CD4-positive, alpha-beta T cell treated with Interleukin-17A for 4 hours (primary cell): ENCODE measurements around the gene ARHGEF28.

Source experiments
- DNase-seq: peaks from one replicate; pipeline ENCODE4 v3.0.0-alpha.2; 2020; ENCODE audit warnings: mixed read lengths

Gene ARHGEF28

DNA sequence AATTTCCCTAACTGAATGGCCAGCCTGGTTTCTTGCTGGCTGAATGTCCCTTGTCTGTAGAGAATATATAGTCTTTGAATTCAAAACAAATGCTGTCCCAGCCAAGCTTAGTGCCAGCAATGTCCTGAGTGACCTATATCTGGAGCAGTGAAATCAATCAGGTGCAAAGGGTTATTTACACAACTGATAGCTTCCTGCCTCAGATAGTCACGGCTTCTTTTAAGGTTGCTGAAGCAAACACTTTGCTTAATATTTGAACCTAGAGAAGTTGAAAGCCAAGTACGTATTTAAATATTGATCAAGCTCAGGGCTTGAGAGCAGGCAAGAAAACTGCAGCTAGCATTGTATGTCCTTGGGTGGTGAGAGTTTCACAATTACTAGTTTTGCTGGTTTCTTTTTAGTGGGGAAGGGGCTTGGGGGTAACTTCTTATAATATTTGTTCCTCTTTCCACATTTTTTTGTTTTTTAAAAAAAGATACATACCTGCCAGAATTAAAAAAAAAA, 2.0 kb upstream of the ARHGEF28 start:
- no peak for DNase-seq

DNA sequence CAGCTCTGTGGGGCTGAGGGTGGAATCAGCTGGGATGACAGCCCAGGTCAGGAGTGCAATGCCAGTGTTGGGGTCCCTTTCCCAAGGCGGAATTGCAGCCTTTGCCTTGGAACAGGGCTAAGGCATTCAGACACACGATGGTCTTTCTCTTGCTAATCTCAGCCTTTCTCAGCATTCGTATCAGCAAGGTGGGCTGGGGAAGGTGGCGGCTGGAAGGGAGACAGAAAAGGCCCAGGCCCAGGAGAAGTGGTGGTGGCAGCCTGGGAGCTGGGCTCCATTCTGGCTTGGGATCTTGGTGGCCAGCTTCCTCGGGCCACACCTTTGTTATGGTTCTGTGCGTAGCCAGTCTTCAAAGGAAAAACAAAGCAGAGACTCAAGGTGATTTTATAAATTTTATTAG, 1.1 kb upstream of the ARHGEF28 start:
- DNase-seq = no peak

DNA sequence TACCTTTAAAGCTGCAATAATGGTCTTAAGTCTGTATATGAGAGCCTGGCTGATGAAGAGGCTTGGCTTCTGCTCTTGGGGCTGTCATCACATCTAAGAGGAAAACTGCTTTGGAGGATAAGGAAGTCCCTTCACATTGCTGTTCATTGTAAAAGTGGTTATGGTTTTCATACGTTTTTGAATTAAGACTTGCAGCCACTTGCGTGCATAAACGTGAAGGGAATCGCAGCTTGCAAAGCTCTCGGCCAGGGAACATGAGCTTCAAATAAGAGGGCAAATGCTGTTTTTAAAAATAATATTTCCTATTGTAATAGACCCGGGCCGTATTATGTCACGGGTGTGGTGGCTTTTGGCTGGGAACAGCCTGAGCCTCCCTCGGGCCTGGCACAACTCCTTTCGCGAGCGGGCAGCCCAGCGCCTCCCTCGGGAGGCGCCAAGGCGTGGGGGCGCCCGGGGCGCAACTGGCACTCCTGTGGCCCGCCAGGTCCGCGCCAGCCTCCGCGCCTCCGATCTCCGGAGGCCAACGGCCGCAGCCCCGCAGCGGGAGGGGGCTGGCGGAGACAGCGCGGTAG, 538 bp upstream of the ARHGEF28 start:
- no peak for DNase-seq

DNA sequence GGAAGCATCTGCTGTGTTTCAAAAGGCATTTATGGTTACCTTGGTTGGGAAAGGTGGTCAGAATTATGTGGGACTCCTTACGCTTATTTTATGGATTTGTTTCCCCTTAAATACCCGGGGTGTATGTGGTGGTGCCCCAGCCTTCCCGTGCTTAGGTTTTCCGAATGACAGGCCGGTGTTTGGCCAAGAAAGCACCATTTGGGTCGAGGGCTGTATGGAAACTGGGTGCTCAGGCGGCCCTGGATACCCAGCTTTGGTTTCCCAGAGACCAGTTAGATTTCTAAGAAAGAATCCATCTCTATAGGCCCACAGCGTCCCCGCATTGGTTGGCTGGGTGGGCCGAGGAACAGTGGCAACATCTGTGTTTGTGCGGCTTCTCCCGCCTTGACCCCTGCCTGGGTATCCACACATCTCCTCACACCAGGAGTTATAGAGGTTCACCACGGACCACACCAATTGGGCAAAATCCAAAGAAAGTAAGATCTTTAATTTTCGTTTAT, 868 bp downstream of the ARHGEF28 start:
- no peak for DNase-seq

DNA sequence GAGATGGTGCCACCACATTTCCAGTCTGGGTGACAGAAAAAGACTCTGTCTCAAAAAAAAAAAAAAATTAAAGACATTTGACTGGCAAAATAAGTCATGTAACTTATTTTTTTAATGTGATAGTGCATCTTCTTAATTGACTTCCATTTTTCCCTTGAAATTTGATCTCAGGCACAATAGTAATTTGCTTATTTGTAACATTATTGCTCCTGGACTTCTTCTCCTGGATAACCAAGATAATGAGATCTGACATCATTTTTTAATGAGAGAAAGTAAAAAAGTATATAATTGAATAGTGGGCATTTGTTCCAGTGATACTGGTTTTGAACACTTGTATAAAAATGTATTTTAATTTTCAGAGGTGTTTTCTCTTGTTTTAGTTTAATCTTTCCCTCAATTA, 3.5 kb downstream of the ARHGEF28 start:
- DNase-seq = no peak

DNA sequence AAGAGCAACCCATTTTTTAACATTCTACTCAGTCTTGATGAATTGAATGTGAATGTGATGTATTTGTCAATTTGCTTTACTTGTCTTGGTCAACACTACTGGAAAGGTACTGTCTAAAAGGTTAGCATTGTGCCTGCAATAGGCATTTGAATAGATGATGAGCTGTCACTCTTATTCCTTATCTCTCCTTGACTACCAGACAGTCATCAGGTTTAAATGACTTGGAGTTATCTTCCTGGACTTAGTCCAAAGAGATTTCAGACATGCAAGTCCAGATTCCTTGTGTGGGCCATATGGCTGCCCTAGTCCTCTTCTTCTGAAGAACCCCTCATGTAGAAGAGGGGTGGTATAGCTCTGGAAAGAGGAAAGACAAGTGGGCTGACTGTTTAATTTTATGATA, 4.8 kb downstream of the ARHGEF28 start:
- DNase-seq = no peak

DNA sequence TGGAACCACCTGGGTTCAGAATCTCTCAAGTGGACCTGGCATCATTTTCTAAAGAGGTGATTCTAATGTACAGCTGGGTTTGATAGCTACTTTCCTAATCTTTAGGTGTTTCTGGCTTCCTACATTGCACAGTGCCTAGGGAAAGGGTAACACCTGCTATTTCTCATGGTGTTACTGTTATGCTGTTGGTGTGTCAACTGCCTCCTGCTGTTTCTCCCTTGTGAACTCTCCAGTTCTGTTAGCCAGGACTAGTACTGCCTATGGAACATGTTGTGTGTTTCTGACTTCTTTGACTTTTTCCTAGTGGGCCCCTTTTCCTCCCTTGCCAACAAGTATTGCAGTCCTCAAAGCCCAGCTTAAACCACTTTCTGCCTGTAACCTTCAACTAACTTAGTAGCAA, 5.5 kb downstream of the ARHGEF28 start:
- no peak for DNase-seq

DNA sequence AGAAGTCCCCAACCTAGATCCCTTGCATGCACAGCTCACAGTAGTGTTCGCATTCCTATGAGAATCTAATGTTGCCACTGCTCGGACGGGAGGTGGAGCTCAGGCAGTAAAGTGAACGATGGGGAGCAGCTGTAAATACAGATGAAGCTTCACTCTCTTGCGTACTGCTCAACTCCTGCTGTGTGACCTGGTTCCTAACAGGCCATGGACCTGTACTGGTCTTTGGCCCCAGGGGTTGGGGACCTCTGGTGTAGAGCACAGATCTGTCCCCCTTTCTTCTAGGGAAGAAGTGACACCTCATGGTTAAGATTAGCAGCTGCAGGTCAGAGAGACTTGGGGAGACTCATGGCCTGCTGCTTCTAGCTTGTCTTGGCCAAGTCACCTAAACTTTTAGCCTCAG, 7.1 kb downstream of the ARHGEF28 start:
- no peak for DNase-seq

DNA sequence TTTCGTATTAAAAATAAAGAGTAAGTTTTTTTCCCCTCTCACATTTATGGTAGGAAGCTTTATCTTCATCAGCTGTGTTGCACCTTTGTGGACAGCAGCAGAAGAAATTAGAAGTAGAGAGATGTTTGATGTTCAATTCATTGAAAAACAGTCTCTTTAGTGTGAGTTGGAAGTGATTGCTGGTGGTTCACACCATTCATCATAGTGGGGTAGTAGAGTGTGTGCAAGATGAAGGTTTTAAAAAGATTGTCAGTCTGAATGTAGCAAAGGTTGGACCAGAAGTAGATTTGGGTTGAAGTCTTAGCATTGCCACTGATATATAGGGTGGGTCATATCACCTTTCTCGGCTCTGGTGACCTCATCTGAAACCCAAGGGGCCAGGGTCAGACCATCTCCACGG, 10.4 kb downstream of the ARHGEF28 start:
- no peak for DNase-seq

DNA sequence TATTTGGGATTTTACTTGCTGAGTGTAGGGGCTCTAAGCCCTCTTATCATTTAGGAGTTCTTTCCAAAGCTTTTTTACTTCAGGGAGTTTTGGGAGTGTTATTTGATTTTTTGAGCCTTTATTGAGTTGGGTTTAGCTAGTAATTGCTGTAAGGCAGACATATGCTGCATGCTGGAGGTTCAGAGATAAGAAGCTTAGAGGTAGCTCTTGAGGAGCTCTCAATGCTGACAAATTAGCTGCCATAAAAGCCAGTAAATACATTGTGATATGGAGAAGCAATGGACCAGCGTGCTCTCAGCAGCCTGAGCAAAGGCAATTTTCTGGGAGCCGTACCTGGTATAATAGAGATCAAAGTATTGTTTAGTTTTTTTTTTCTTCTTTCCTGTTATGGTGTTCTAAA, 11.6 kb downstream of the ARHGEF28 start:
- no peak for DNase-seq

DNA sequence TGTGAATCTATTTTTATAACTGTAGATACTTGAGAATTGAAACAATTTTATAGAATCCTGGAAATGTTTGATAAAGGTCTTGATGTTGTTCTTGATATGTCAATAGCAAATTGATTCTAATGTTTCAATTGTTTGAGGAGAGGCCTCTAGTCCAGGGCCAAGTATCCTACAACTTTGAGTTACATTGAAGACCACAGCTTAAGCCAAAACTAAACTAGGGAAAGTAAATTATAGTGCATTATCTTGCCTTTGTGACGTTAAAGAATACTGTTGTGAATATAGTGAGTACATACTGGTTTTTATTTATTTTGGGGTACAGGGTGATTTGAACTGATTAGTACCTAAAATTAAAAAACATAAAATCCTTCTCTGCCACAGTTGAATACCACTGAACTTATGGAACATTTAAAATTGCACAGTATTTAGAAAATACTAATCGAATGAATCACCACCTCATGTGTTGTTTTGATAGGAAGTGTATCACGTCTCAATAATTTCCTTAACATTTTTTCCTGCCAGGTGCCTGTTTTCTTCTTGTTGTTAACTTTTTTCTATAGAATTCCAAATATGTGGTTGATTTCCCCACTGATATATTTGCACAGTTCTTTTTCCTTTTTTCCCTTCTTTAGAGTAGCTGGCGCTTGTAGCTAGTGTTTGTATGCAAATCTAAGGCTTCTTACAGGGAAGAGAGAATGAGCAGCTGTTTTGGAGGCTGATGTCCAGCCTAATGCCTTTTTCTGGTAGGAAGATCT, 12.5 kb downstream of the ARHGEF28 start:
- DNase-seq = no peak

DNA sequence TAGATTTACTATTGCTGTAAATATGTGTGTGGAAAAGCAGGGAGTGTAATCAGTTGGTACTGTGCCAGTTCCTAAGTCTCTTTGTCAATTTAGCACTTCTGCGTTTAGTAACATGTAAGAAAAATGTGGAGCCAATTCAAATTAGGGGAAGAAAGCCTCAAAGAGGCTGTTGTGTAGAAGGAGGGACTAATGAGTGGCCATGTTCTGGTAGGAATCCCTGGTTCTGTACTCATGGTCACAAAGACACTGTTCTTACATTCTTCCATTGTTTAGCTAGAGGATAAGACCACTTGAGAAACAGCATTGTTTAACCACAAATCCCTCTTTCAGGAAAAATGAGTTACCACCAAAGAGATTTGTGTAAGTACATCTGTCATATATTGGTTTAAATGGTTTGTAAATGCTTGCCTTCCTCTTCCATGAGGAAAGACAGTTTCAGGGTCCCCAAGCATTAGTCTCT, 14.9 kb downstream of the ARHGEF28 start:
- DNase-seq = no peak

DNA sequence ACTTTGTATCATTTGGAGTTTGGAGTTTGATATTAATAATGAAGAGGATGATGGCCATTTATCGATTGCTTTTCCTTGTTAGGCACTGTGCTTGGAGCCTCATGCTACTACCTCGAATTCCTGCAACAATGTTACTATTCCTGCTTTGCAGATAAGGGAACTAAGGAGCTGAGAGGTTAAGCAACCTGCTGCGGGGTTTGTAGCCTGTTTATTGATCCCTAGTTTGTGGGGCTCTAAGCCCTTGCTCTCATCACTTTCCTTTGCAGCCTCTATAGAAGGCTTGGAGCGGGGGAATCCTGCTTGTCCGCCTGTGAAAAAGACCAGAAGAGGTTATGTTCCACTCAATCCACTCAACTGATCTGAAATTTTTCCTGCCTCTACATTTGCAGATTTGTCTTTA, 15.8 kb downstream of the ARHGEF28 start:
- no peak for DNase-seq

DNA sequence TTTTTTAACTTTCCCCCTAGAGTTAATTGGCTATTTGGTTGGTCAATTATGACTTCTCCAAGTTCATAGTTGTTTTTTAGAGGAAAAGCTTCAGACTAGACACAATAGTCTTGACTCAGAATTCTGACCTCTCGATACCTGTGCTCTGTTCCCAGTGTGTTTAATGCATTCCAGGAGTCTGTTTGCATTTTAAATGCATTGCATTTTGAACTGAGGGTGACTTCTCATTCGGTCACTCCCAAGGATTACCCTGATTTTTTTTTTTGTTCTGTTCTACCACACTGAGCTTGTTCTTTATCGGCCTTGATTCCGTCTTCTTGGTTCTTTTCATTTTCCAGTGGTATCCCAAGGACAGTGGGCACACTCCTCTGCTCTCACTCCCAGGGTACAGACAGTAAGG, 16.3 kb downstream of the ARHGEF28 start:
- DNase-seq = no peak

DNA sequence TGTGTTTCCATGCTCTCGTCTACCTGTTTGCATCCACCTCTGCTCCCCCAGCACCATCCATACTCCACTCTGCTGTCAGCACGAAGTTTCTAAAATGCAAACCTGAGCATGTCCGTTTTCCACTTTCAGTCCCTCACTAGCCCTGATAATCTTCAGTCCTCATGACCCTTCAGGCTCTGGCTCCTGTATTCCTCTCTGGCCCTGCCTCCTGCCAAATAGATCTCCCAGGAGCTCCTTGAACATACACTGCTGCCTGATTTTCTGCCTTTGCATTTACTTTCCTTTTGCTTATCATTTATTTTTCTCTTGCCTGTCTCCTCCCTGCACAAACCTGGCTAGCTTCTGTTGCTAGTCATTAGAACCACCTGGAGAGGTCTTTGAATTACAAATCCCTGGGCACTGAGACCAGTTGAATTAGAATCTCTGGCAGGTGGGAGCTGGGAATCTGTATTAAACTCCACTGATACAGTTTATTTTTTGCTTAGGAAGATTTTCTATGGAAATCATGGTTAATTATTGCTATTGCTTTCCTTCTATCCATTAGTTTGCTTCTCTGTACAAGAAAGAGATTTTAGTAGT, 18.5 kb downstream of the ARHGEF28 start:
- DNase-seq = no peak

DNA sequence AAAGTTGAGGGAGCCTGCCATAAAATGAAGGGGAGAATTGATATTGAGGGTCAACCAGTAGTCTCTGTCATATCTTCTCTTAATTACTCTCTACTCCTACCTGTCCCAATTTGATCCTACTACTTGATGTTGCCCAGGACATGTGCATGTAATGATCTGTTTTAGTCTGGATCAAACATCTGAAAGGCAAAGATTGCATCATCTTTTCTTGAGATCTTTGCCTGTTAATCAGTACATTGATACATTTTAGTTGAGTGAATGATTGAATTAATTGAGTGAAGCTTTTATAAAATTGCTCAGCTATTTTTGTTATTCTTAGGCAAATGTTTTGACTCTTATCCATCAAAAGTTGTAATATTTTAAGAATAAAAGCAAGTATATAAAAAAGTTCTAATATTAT, 21.7 kb downstream of the ARHGEF28 start:
- no peak for DNase-seq

DNA sequence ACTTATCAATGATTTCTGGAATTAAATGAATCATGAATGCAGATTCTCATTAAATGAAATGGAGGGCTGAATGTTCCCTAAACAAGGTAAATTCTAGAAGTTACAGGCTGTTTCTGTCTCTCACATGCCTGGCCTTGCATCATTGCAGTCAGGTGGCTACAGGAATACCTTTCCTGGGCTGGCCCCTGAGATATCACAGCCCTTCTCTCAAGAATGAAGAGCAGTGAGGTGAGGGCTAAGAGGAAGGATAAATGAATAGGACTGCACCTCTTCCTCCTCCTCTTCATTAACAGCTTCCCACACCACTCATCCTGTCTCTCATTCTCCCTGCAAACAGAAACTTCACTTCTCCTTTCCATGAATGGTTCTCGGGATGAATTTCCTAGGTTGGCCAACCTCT, 22.5 kb downstream of the ARHGEF28 start:
- no peak for DNase-seq

DNA sequence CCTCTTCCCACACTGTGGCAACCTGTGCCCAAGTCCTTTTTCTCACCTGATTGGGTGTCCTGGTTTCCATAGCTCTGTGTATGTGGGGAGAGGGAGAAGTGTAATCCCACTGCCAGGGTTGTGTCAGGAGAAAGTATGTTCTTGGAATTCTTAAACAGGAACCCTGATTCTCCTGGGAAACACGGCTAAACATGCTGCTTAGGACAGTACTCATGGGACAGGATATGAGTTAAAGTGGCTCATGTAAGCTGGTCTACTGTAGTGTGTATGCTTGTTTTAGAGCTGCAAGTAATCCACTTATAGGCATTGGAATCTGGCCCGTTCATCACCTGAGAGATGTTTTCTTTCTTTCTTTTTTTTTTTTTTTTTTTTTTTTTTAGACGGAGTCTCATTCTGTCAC, 23.9 kb downstream of the ARHGEF28 start:
- no peak for DNase-seq

DNA sequence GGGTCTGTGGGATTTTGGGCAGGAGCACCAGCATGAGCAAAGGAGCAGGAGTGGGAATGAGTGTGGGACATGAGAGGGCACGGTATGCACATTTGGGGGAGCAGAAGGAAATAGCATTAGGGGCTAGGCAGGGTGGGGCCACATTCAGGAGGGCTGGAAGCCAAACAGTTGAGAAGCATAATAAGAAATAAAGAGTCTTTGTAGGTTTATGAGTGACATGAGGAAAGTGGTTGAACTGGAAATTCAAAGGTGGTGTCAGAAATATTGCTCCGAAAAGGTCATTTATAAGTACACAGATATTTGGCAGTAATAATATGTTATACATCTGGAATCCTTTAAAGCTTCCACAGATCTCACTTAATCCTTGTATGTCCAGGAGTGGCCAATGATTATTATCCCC, 26.4 kb downstream of the ARHGEF28 start:
- no peak for DNase-seq

DNA sequence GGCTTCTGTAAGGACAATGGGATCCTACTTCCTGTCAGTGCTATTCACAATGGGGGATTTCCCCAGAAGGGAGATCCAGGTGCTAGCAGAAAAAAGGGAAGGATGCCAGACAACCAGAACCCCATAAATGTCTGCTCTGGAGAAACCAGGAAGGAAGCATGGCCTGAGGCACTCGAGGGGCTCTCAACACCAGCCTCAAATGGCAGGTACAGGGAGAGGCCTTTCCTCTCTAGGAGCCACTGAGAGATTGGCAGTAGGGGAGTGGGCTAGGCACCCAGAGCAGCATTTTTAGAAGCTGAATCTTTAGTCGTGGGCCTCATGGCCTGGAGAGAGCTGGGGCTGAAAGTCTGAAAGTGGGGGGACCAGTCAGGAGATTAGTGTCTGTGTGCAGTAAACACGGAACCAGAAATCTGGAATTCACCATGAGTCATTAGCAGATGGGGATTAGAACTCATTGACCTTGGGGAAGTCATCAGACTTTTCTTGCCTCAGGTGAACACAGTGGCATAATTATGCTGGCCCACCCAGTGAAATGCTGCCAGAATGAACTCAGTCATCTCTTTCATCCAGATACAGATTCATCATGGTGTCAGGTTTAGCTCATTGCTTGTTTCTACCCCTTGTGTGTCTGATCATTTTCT, 28.3 kb downstream of the ARHGEF28 start:
- DNase-seq = no peak

DNA sequence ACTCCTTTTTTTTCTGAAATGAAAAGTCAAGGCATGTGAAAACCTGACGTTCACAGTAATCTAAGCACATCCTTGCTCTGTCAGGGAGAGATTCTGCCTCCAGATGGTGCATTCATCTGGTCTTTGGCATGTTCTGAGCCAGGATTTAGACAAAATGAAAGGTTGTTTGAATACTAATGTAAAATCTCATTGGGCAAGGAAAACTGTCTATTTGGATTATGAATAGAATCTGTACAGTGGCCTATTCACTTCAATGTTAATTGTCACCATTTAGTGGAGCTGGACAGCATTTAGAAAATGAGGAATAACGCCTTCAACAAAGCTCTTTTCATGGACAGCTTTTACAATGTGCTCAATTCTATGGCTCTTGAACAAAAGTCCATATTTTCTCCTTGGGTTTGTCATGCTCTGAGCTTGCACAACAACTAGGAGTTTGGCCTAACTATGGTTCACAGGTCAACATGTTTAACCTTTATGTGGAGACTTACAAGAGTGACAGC, 28.9 kb downstream of the ARHGEF28 start:
- DNase-seq = no peak

DNA sequence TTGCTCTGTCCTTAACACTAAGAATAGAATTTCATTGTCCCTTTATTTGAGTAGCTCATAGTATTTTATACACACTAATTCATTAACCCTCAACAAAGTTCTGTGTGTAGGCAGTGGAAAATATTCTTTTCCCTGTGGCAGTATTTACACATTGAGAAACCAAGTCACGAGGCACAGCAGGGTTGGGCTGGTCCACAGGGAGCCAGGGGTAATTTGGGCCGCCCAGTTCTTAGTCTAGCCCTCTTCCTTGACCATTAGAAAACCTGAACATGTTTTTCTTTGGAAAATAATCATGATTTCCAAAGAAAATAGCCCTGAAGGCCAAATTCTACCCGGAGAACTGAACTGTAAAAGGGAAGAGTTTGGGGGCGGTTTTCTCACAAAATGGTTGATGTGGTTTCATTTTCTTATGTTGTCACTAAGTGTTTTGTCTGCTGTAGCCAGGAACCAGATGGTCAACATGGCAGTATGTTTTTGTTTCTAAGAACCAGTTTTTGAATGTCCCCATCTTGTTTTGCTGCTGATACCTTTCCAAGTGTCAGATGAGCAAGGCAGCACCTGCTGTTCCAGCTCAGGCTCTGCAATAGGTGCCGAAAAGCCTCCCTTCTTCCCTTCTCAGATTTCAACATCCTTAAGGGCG, 29.6 kb downstream of the ARHGEF28 start:
- no peak for DNase-seq

DNA sequence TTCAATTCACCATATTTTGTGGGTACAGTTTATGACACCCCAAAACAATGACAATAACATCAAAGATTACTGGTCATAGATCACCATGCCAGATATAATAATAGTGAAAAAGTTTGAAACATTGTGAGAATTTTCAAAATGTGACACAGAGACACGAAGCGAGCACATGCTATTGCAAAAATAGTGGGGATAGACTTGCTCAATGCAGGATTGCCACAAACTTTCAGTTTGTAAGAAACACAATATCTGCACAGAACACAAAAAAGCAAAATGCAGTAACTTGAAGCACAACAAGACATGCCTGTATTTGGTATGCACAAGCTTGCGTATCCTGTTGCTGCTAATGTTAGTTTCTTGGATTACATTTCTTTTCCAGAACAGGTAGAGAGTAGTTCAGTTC, 35.8 kb downstream of the ARHGEF28 start:
- no peak for DNase-seq
